ENCODE results near the gene PDCD7. TPM values are rescaled to one million over a fixed set of nuclear protein-coding genes. Genes with fewer than 3 reads are reported as not detected.

PDCD7 gene
- total RNA-seq, 1 donor from 2014 or later, result 19.3 TPM

- no peak overlapping the region for H3K27ac Mint-ChIP-seq (ENCODE audit: unreplicated experiment)
- H3K4me3 Mint-ChIP-seq (ENCODE audit: unreplicated experiment), result no peak overlapping the region
- H3K27me3 Mint-ChIP-seq (ENCODE audit: unreplicated experiment), result no peaks in the 10 kb centered on the region
Observed at GRCh38 chr15:65165875-65166274, 32.3 kb upstream of the PDCD7 start.

GRCh38 chr15:65164139-65164538 lies 30.5 kb upstream of the PDCD7 start:
- Mint-ChIP-seq H3K4me3 (ENCODE audit: unreplicated experiment) (no peak overlapping the region), H3K27ac (ENCODE audit: unreplicated experiment) (no peak overlapping the region), H3K36me3 (ENCODE audit: low read depth, unreplicated experiment) (peaks cover 8% of the 10 kb centered on the region)

More at GRCh38 chr15:65165875-65166274, 32.3 kb upstream of the PDCD7 start:
- Mint-ChIP-seq H3K36me3 (ENCODE audit: low read depth, unreplicated experiment) (peaks cover 8% of the 10 kb centered on the region), H3K9me3 (ENCODE audit: unreplicated experiment) (no peaks in the 10 kb centered on the region), H3K4me1 (ENCODE audit: unreplicated experiment) (no peaks in the 10 kb centered on the region)
- DNase-seq (ENCODE audit: low spot score), result no peak
- TF ChIP-seq CTCF (IDR thresholded peaks at IDR 0.05; ENCODE audit: unreplicated experiment), result no peak

GRCh38 chr15:65163041-65163440 lies 29.4 kb upstream of the PDCD7 start:
- Mint-ChIP-seq H3K27me3 (ENCODE audit: unreplicated experiment) (no peaks in the 10 kb centered on the region), H3K4me3 (ENCODE audit: unreplicated experiment) (no peak overlapping the region)

More at GRCh38 chr15:65164139-65164538, 30.5 kb upstream of the PDCD7 start:
- Mint-ChIP-seq H3K4me1 (ENCODE audit: unreplicated experiment) (no peaks in the 10 kb centered on the region), H3K27me3 (ENCODE audit: unreplicated experiment) (no peaks in the 10 kb centered on the region), H3K9me3 (ENCODE audit: unreplicated experiment) (no peaks in the 10 kb centered on the region)
- no peak for TF ChIP-seq CTCF (IDR thresholded peaks at IDR 0.05; ENCODE audit: unreplicated experiment)
- DNase-seq (ENCODE audit: low spot score), result no peak

GRCh38 chr15:65156692-65157091 lies 23.1 kb upstream of the PDCD7 start:
- H3K36me3 Mint-ChIP-seq (ENCODE audit: low read depth, unreplicated experiment), result peaks cover 17% of the 10 kb centered on the region
- no peaks in the 10 kb centered on the region for H3K27me3 Mint-ChIP-seq (ENCODE audit: unreplicated experiment)
- no peak for DNase-seq (ENCODE audit: low spot score)
- no peaks in the 10 kb centered on the region for H3K4me1 Mint-ChIP-seq (ENCODE audit: unreplicated experiment)
- H3K4me3 Mint-ChIP-seq (ENCODE audit: unreplicated experiment), result no peak overlapping the region
- H3K9me3 Mint-ChIP-seq (ENCODE audit: unreplicated experiment), result no peaks in the 10 kb centered on the region
- TF ChIP-seq CTCF (IDR thresholded peaks at IDR 0.05; ENCODE audit: unreplicated experiment), result no peak
- H3K27ac Mint-ChIP-seq (ENCODE audit: unreplicated experiment), result no peak overlapping the region

More at GRCh38 chr15:65163041-65163440, 29.4 kb upstream of the PDCD7 start:
- H3K36me3 Mint-ChIP-seq (ENCODE audit: low read depth, unreplicated experiment), result peaks cover 8% of the 10 kb centered on the region
- no peaks in the 10 kb centered on the region for H3K4me1 Mint-ChIP-seq (ENCODE audit: unreplicated experiment)
- H3K27ac Mint-ChIP-seq (ENCODE audit: unreplicated experiment), result no peak overlapping the region
- no peak for TF ChIP-seq CTCF (IDR thresholded peaks at IDR 0.05; ENCODE audit: unreplicated experiment)
- DNase-seq (ENCODE audit: low spot score), result no peak
- no peaks in the 10 kb centered on the region for H3K9me3 Mint-ChIP-seq (ENCODE audit: unreplicated experiment)

- H3K4me1 Mint-ChIP-seq (ENCODE audit: unreplicated experiment), result no peaks in the 10 kb centered on the region
- H3K36me3 Mint-ChIP-seq (ENCODE audit: low read depth, unreplicated experiment), result peaks cover 22% of the 10 kb centered on the region
- H3K27ac Mint-ChIP-seq (ENCODE audit: unreplicated experiment), result no peak overlapping the region
- no peak overlapping the region for H3K4me3 Mint-ChIP-seq (ENCODE audit: unreplicated experiment)
- H3K9me3 Mint-ChIP-seq (ENCODE audit: unreplicated experiment), result no peaks in the 10 kb centered on the region
- no peak for DNase-seq (ENCODE audit: low spot score)
- TF ChIP-seq CTCF (IDR thresholded peaks at IDR 0.05; ENCODE audit: unreplicated experiment), result no peak
- H3K27me3 Mint-ChIP-seq (ENCODE audit: unreplicated experiment), result no peaks in the 10 kb centered on the region
Observed at GRCh38 chr15:65154720-65155119, 21.1 kb upstream of the PDCD7 start.
